ENCODE measurements around the gene ARF5.

DNA sequence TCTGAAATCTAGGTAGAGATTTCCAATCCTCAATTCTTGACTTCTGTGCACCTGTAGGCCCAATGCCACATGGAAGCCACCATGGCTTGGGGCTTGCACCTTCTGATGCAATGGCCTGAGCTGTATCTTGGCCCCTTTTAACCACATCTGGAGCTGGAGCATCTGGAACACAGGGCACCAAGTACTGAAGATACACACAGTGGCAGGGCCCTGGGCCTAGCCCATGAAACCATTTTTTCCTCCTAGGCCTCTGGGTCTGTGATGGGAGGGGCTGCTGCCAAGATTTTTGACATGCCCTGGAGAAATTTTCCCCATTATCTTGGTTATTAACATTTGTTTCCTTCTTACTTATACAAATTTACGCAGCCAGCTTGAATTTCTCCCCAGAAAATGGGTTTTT, 41.9 kb upstream of the ARF5 start:
- TF ChIP-seq CTCF (IDR thresholded peaks at IDR 0.05) (no peak), POLR2AphosphoS5 (IDR thresholded peaks at IDR 0.05) (no peak)
